ENCODE measurements around the gene FHAD1. TPM values are rescaled to one million over a fixed set of nuclear protein-coding genes. Genes with fewer than 3 reads are reported as not detected.
"Not testable (repeated sequence)": the region's sequence is repeated elsewhere in the genome, so short reads cannot be mapped to it uniquely, and the experiment has no call there.

The FHAD1 gene
- total RNA-seq, 2 experiments from 2014 or later, result not detected

DNA sequence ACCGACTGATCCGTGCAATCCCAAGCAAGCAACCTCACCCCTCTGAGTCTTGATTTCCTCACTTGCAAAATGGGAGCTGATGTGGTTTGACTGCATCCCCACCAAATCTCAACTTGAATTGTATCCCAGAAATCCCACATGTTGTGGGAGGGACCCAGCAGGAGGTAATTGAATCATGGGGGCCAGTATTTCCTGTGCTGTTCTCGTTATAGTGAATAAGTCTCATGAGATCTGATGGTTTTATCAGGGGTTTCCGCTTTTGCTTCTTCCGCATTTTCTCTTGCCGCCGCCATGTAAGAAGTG lies 58.4 kb downstream of the FHAD1 start:
- intact Hi-C loops (cut with micrococcal nuclease), result no loop called here
- ChIA-PET CTCF (interaction anchor here (0.5 to 3.2 kb wide), 19 partner anchors 13 to 194 kb away, joined by 3 to 69 read pairs (median 4); no protein-coding TSS in a partner anchor), POLR2A (no interaction called here)
- Mint-ChIP-seq H3K36me3 (no peaks in the 10 kb centered on the region), H3K9me3 (no peaks in the 10 kb centered on the region), H3K27me3 (peaks cover 5% of the 10 kb centered on the region), H3K27ac (no peak overlapping the region), H3K4me1 (ENCODE audit: low read depth) (peaks cover 5% of the 10 kb centered on the region), H3K4me3 (no peak overlapping the region)
- DNase-seq, result no peak

DNA sequence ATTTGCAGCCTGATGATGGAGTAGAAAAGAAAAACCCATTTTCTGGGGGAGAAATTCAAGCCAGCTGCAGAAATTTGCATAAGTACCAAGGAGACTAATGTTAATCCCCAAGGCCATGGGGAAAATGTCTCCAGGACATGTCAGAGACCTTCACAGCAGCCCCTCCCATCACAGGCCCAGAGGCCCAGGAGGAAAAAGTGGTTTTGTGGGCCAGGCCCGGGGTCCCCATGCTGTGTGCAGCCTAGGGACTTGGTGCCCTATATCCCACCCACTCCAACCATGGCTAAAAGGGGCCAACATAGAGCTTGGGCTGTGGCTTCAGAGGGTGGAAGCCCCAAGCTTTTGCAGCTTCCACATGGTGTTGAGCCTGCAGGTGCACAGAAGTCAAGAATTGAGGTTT lies 59.3 kb downstream of the FHAD1 start:
- H3K36me3 Mint-ChIP-seq; intact Hi-C loops (cut with micrococcal nuclease); H3K4me1 Mint-ChIP-seq (ENCODE audit: low read depth); H3K27me3 Mint-ChIP-seq; H3K9me3 Mint-ChIP-seq; H3K27ac Mint-ChIP-seq; H3K4me3 Mint-ChIP-seq; POLR2A ChIA-PET; DNase-seq: not testable (repeated sequence)
- CTCF ChIA-PET, result interaction anchor here (1.5 kb wide), 1 partner anchor 178 kb away, joined by 9 read pairs; no protein-coding TSS in a partner anchor

DNA sequence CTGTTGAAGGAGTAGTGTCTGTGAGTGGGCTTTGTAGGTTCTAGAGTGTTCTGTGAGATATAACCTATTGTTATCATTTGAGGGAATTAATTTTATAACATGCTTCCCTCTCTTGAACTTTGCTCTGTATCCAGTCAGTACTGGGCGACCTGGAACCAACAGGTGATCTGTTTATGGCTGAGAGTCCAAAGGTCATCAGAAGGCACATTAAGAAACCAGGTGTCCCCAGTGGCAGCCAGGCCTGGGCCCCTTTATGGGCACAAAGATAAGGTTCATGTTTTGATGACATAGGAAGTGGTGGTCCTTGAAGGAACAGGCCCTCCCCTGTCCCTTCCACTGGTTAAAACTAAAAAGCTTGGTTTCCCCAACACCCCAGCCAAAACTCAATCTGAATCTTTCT lies 61.1 kb downstream of the FHAD1 start:
- DNase-seq, result no peak
- H3K27me3 Mint-ChIP-seq, result peaks cover 7% of the 10 kb centered on the region
- peaks cover 5% of the 10 kb centered on the region for H3K9me3 Mint-ChIP-seq
- H3K4me1 Mint-ChIP-seq (ENCODE audit: low read depth), result peaks cover 5% of the 10 kb centered on the region
- H3K36me3 Mint-ChIP-seq, result no peaks in the 10 kb centered on the region
- no peak overlapping the region for H3K4me3 Mint-ChIP-seq
- ChIA-PET CTCF (interaction anchor here (0.6 to 2.0 kb wide), 2 partner anchors 16 to 71 kb away, joined by 3 to 9 read pairs; no protein-coding TSS in a partner anchor), POLR2A (no interaction called here)
- no peak overlapping the region for H3K27ac Mint-ChIP-seq
- intact Hi-C loops (cut with micrococcal nuclease), result no loop called here

DNA sequence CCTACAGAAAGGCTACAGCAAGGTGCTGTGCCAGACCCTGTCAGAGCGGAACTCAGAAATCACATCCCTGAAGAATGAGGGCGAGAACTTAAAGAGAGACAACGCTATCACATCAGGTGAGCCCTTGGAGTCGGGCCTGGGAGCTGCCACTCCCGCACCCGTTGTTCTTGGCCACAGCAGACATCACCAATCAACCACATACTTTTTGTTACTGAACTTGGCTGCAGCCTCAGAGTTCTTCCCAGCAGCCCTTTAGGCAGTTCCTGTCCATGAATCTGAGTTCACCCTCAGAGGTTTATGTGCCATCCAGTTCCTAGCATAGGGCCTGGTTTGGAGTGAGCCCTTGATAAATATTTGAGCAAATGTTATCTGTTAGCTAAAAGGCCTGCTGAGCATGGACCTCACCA lies 61.6 kb downstream of the FHAD1 start:
- POLR2A ChIA-PET, result no interaction called here
- no peak for DNase-seq
- CTCF ChIA-PET, result interaction anchor here (0.8 to 2.0 kb wide), 3 partner anchors 12 to 123 kb away, joined by 3 to 9 read pairs (median 3); no protein-coding TSS in a partner anchor
- Mint-ChIP-seq H3K4me3 (no peak overlapping the region), H3K27ac (no peak overlapping the region), H3K36me3 (no peaks in the 10 kb centered on the region), H3K9me3 (peaks cover 5% of the 10 kb centered on the region), H3K4me1 (ENCODE audit: low read depth) (peaks cover 5% of the 10 kb centered on the region), H3K27me3 (peaks cover 7% of the 10 kb centered on the region)
- intact Hi-C loops (cut with micrococcal nuclease), result no loop called here

DNA sequence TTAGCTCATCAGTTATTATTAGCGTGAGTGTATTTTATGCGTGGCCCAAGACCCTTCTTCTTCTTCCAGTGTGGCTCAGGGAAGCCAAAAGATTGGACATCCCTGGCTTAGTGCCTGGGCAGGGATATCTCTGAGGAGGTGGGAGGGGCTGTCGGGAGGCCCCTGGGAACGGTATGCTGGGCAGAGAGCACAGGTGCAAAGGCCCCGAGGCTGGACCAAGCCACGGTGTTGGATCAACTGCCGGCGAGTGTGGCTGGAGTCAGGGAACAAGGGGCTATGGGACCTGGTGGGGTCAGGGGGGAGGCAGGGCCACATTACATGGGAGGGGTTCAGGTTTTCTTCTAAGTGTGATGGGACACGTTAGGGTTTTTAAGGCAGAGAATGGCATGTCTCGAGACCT lies 62.7 kb downstream of the FHAD1 start:
- no peak for DNase-seq
- ChIA-PET CTCF (interaction anchor here (1.5 to 2.0 kb wide), 2 partner anchors 14 to 122 kb away, joined by 3 to 9 read pairs; no protein-coding TSS in a partner anchor), POLR2A (no interaction called here)
- H3K27ac Mint-ChIP-seq, result no peak overlapping the region
- peaks cover 7% of the 10 kb centered on the region for H3K27me3 Mint-ChIP-seq
- H3K4me3 Mint-ChIP-seq, result no peak overlapping the region
- peaks cover 3% of the 10 kb centered on the region for H3K4me1 Mint-ChIP-seq (ENCODE audit: low read depth)
- H3K36me3 Mint-ChIP-seq, result no peaks in the 10 kb centered on the region
- intact Hi-C loops (cut with micrococcal nuclease), result no loop called here
- H3K9me3 Mint-ChIP-seq, result peaks cover 5% of the 10 kb centered on the region

DNA sequence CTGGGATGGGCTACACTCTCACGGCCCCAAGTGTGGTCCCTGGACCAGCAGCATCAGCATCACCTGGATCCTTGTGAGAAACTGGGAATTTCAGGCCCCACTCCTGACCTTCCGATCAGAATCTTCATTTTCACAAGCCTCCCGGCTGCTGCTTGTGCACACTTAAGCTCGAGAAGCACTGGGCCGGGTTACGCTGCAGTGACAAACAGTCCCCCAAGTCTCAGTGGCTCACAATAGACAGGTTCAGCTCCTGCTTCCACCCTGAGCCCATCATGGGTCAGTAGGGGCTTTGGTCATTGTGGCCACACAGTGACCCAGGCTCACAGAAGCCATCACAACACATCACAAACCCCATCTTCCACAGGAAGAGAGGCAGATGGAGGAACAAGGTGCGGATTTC lies 63.5 kb downstream of the FHAD1 start:
- CTCF ChIA-PET, result interaction anchor here (1.2 kb wide), 1 partner anchor 210 kb away, joined by 3 read pairs; no protein-coding TSS in a partner anchor
- H3K9me3 Mint-ChIP-seq, result peaks cover 5% of the 10 kb centered on the region
- no peaks in the 10 kb centered on the region for H3K36me3 Mint-ChIP-seq

DNA sequence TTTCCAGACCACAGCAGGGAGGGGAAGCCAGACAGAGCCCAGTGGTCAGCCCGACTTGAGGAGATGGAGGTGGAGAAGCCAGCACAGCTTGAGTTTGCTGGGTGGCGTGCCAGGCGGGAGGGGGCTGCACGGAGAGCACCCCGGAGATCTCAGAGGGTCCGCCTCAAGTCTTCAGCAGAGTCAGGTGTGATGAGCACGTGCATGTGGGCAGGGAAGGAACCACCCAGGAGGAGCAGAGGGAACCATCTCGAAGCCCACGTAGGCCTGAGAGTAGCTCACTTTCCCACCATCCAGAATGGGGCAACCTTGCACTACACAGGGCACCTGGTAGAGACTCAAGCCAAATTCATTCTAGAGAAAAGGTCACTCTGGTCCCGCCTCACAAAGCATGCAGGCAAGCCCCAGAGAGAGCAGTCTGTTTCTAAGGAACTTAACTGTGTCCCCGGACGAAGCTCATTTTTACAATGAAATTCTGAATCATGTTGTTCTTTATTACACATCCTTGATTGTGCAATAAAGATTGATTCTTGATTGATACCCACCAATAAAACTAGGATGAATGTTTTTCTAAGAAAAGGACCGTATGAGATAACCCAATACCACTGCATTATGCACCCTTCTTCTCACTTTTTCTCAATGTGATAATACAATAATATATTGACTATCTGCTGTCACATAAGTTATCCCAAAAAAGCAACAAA lies 64.2 kb downstream of the FHAD1 start:
- H3K4me1 Mint-ChIP-seq (ENCODE audit: low read depth), result no peaks in the 10 kb centered on the region
- no peak overlapping the region for H3K4me3 Mint-ChIP-seq
- H3K27me3 Mint-ChIP-seq, result peaks cover 2% of the 10 kb centered on the region
- no peaks in the 10 kb centered on the region for H3K36me3 Mint-ChIP-seq
- ChIA-PET CTCF (interaction anchor here (1.2 to 1.8 kb wide), 2 partner anchors 12 to 211 kb away, joined by 3 to 7 read pairs; no protein-coding TSS in a partner anchor), POLR2A (no interaction called here)
- intact Hi-C loops (cut with micrococcal nuclease), result no loop called here
- H3K27ac Mint-ChIP-seq, result no peak overlapping the region
- DNase-seq, result no peak
- peaks cover 5% of the 10 kb centered on the region for H3K9me3 Mint-ChIP-seq

More for the DNA sequence above, 63.5 kb downstream of the FHAD1 start:
- H3K4me1 Mint-ChIP-seq (ENCODE audit: low read depth), result no peaks in the 10 kb centered on the region
- POLR2A ChIA-PET, result no interaction called here
- intact Hi-C loops (cut with micrococcal nuclease), result no loop called here
- no peak for DNase-seq
- H3K27ac Mint-ChIP-seq, result no peak overlapping the region
- H3K27me3 Mint-ChIP-seq, result peaks cover 2% of the 10 kb centered on the region
- H3K4me3 Mint-ChIP-seq, result no peak overlapping the region

DNA sequence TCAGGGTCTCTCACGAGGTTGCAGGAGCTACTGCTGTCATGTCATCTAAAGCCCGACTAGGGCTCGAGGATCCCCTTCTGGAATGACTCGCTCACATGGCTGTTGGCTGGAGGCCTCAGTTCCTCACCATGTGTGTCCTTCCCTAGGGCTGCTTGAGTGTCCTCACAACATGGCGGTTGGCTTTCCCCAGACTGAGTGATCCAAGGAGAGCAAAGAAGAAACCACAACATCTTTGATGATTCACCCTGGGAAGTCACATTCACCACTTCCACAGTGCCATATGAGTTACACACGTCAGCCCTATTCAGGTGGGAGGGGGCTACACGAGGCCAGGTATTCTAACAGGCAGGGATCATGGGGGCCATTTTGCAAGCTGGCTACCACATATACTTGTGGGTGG lies 64.9 kb downstream of the FHAD1 start:
- no peak overlapping the region for H3K27ac Mint-ChIP-seq
- no peak overlapping the region for H3K4me3 Mint-ChIP-seq
- CTCF ChIA-PET, result interaction anchor here (1.2 to 1.8 kb wide), 2 partner anchors 12 to 212 kb away, joined by 3 to 7 read pairs; no protein-coding TSS in a partner anchor
- intact Hi-C loops (cut with micrococcal nuclease), result no loop called here
- DNase-seq, result no peak
- H3K9me3 Mint-ChIP-seq, result peaks cover 5% of the 10 kb centered on the region
- no peaks in the 10 kb centered on the region for H3K4me1 Mint-ChIP-seq (ENCODE audit: low read depth)
- H3K27me3 Mint-ChIP-seq, result peaks cover 2% of the 10 kb centered on the region
- POLR2A ChIA-PET, result no interaction called here
- H3K36me3 Mint-ChIP-seq, result no peaks in the 10 kb centered on the region

DNA sequence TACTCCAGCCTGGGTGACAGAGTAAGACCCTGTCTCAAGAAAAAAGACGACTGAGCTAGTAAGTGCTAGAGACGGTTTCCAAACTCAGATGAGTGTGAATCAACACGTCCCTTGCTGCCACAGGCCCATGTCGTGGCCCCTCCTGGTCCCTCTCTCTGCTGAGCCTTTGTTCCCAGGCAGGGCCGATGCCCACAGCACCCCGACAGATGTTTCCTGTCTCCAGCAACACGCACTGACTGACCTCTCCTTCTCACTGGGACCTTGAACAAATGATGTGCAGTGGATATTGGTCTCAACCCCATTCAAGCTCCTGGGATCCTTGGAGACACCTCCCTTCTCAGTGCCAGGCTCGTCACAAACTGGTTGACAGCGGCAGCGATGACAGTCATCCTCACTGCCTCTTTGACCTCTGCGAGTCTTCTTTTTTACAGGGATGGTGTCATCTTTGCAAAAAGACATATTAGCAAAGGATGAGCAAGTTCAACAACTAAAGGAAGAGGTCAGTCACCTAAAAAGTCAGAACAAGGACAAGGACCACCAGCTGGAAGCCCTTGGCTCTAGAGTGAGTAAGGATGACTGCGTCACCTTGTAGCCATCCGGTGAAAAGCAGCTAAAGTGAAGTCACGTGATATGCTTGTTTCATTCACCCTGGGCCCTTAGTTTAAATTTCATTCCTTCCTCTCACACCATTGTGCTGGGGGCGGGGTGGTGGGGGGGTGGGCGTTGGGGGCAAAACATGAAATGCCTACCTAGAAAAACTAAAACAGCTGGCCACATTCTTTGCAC lies 65.8 kb downstream of the FHAD1 start:
- CTCF ChIA-PET, result interaction anchor here (1.8 kb wide), 2 partner anchors 11 kb away, joined by 6 to 7 read pairs; no protein-coding TSS in a partner anchor

DNA sequence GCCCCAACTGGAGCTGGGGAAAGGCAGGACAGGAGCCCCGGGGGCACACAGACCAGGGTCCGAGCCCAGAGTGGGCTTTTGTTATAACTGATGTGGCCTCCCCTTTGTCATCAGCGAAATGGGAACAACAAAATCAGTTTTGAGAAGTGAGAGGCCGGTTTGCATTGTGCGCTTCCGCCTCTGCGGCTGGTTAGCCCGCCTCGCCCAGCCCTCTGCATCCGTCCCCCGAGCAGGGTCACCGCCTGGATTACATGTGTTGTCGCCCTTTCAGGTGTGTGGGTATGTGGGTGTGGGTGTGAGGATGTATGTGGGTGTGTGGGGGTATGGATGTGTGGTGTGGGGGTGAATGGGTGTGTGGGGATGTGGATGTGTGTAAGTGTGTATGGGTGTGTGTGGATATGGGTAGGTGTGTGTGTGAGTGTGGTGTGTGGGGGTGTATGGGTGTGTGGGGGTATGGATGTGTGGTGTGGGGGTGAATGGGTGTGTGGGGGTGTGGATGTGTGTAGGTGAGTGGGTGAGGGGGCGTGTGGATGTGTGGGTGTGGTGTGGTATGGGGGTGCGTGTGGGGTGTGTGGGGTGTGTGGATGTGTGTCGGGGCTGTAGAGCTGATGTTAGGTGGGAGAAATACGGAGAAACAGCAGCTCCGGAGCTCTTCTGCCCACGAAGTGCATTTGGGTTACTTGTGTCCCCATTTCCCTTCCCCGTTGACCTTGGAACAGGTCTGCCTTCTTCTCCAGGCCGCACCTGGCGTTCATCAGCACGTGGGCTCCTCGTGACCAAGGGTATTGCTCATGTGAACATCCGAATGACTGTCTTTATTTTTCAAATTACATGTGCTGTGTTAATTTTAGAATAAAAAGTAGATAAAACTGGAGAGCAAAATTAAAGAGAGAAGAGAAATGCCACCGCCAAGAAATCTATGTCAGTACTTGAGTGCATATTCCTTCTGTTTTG lies 67.6 kb downstream of the FHAD1 start:
- POLR2A ChIA-PET, result no interaction called here
- H3K27ac Mint-ChIP-seq, result no peak overlapping the region
- CTCF ChIA-PET, result interaction anchor here (1.4 to 1.8 kb wide), 2 partner anchors 9 to 117 kb away, joined by 4 to 6 read pairs; no protein-coding TSS in a partner anchor

More for the DNA sequence above, 65.8 kb downstream of the FHAD1 start:
- no peak overlapping the region for H3K27ac Mint-ChIP-seq
- POLR2A ChIA-PET, result no interaction called here
- DNase-seq, result no peak
- no peaks in the 10 kb centered on the region for H3K36me3 Mint-ChIP-seq
- no peak overlapping the region for H3K4me3 Mint-ChIP-seq
- peaks cover 5% of the 10 kb centered on the region for H3K9me3 Mint-ChIP-seq
- intact Hi-C loops (cut with micrococcal nuclease), result no loop called here
- no peaks in the 10 kb centered on the region for H3K4me1 Mint-ChIP-seq (ENCODE audit: low read depth)
- peaks cover 2% of the 10 kb centered on the region for H3K27me3 Mint-ChIP-seq

DNA sequence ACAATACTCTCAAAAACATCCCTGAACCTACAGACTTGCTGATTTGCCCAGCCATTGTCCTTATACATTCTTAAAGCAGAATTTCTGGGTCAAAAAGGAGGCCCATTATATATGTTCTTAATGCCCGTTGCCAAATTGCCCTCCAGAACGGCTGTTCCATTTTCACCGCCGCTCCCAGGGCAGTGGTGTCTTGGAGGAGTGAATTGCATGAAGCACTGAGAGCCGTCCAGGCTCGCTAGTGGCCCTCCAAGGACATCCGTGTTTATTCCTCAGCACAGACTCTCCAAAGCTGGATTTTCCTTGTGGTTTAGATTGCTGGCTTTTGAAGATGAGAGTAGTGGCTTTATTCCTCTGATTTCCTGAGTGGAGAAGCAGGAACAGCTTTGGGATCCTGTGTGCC lies 68.8 kb downstream of the FHAD1 start:
- intact Hi-C loops (cut with micrococcal nuclease), result no loop called here
- POLR2A ChIA-PET, result no interaction called here
- Mint-ChIP-seq H3K27ac (no peak overlapping the region), H3K9me3 (peaks cover 15% of the 10 kb centered on the region), H3K4me3 (no peak overlapping the region), H3K36me3 (no peaks in the 10 kb centered on the region), H3K27me3 (peaks cover 2% of the 10 kb centered on the region), H3K4me1 (ENCODE audit: low read depth) (no peaks in the 10 kb centered on the region)
- DNase-seq, result no peak
- CTCF ChIA-PET, result interaction anchor here (1.4 kb wide), 1 partner anchor 116 kb away, joined by 4 read pairs; no protein-coding TSS in a partner anchor

More for the DNA sequence above, 67.6 kb downstream of the FHAD1 start:
- intact Hi-C loops (cut with micrococcal nuclease), result no loop called here
- Mint-ChIP-seq H3K4me1 (ENCODE audit: low read depth) (no peaks in the 10 kb centered on the region), H3K27me3 (peaks cover 2% of the 10 kb centered on the region), H3K9me3 (peaks cover 5% of the 10 kb centered on the region), H3K36me3 (no peaks in the 10 kb centered on the region), H3K4me3 (no peak overlapping the region)
- no peak for DNase-seq
